HepG2 (cell line): ENCODE measurements around the gene NECTIN2. TPM values are rescaled to one million over a fixed set of nuclear protein-coding genes. Genes with fewer than 3 reads are reported as not detected.

ENCODE experiments used
- ESRRA ChIP-seq: sonication (generic); formaldehyde crosslinking; IDR thresholded peaks from 2 replicates; pipeline ENCODE4 v1.5.1; 2020; ENCODE audit warnings: mild to moderate bottlenecking, low read depth, missing genetic modification reagents
- FOXK2 ChIP-seq: fragments of 450-650 bp; IDR thresholded peaks from 2 replicates; pipeline ENCODE4 v1.6.1; 2016
- HMG20B ChIP-seq: conservative IDR thresholded peaks from 2 replicates; pipeline ENCODE4 v1.6.1; 2016; ENCODE audit warnings: missing genetic modification reagents, missing compliant biosample characterization
- KAT2B ChIP-seq: fragments of 150-350 bp; IDR thresholded peaks from 2 replicates; pipeline ENCODE4 v1.6.1; 2014; ENCODE audit warnings: low read depth, low read length, borderline replicate concordance
- NONO ChIP-seq, 2 experiments: fragments of 450-650 bp in 1 of 2; sonication (generic) in 1 of 2; formaldehyde crosslinking in 1 of 2; IDR thresholded peaks in 1 of 2; conservative IDR thresholded peaks in 1 of 2; 2 replicates each; pipeline versions ENCODE4 v1.6.1 to v1.8.0; 2017 to 2022; ENCODE audit warnings: mild to moderate bottlenecking in 1 of 2, missing genetic modification reagents in 1 of 2, moderate library complexity in 1 of 2
- NR2F6 ChIP-seq, 2 experiments: IDR thresholded peaks; 2 replicates each; pipeline ENCODE4 v1.6.1; 2016; ENCODE audit warnings: antibody characterized with exemption in 1 of 2, mild to moderate bottlenecking in 1 of 2
- PAX8 ChIP-seq: sonication (generic); formaldehyde crosslinking; IDR thresholded peaks from 2 replicates; pipeline ENCODE4 v1.8.0; 2022; ENCODE audit warnings: mild to moderate bottlenecking, missing genetic modification reagents, borderline replicate concordance
- PRMT3 ChIP-seq: sonication (generic); formaldehyde crosslinking; IDR thresholded peaks from 2 replicates; pipeline ENCODE4 v1.8.1; 2022; ENCODE audit warnings: low read depth, mild to moderate bottlenecking, moderate library complexity, missing genetic modification reagents, borderline replicate concordance
- RBFOX2 ChIP-seq: fragments of 200-400 bp; formaldehyde crosslinking; IDR thresholded peaks from 2 replicates; pipeline ENCODE4 v1.6.1; 2017; ENCODE audit warnings: low read depth, mild to moderate bottlenecking, low read length
- SP140L ChIP-seq: sonication (generic); formaldehyde crosslinking; IDR thresholded peaks from 2 replicates; pipeline ENCODE4 v1.4.0; 2020; ENCODE audit warnings: missing genetic modification reagents, borderline replicate concordance
- polyA plus RNA-seq, 8 experiments: library from polyadenylated mRNA; depleted of rRNA in 3 of 8; stranded (reverse) in 7 of 8; unstranded in 1 of 8; fragments of >200 nt; fragmentation: Illumina TruSeq in 4 of 8; extraction: Trizol in 4 of 8; gene quantifications; 2 replicates each; pipeline versions ENCODE4 v1.2.1 to v1.2.3, GENCODE V29; 2011 to 2016; ENCODE audit warnings: low read depth in 4 of 8, missing spikeins in 1 of 8, mixed read lengths in 1 of 8; ENCODE audit not compliant: insufficient read depth in 1 of 8
- total RNA-seq, 5 experiments: library from RNA; depleted of rRNA; stranded (reverse); fragments of >200 nt; fragmentation: Illumina TruSeq; extraction: Trizol; gene quantifications; 2 replicates each; pipeline ENCODE4 v1.2.3, GENCODE V29; 2016; ENCODE audit warnings: low read depth in 1 of 5
- TF ChIP-seq, protein P1 (sequence below): sonication (generic); formaldehyde crosslinking; IDR thresholded peaks from 2 replicates; pipeline ENCODE4 v1.5.0; 2020; ENCODE audit warnings: missing genetic modification reagents
- TF ChIP-seq, protein P2 (sequence below): sonication (generic); formaldehyde crosslinking; IDR thresholded peaks from 2 replicates; pipeline ENCODE4 v1.5.0; 2020; ENCODE audit warnings: mild to moderate bottlenecking, missing genetic modification reagents, borderline replicate concordance
- TF ChIP-seq, protein P3 (sequence below): sonication (generic); formaldehyde crosslinking; IDR thresholded peaks from 2 replicates; pipeline ENCODE4 v1.4.0; 2020; ENCODE audit warnings: missing genetic modification reagents
- TF ChIP-seq, protein P4 (sequence below): sonication (generic); formaldehyde crosslinking; IDR thresholded peaks from 2 replicates; pipeline ENCODE4 v1.5.0; 2020; ENCODE audit warnings: missing genetic modification reagents
- TF ChIP-seq, protein P5 (sequence below): sonication (generic); formaldehyde crosslinking; IDR thresholded peaks from 2 replicates; pipeline ENCODE4 v1.8.1; 2022; ENCODE audit warnings: mild to moderate bottlenecking, missing genetic modification reagents
- TF ChIP-seq, protein P6 (sequence below): IDR thresholded peaks from 2 replicates; pipeline ENCODE4 v1.6.1; 2016; ENCODE audit warnings: missing compliant biosample characterization, missing genetic modification reagents, borderline replicate concordance

Gene NECTIN2
- total and polyA plus RNA-seq, 2 of the 13 experiments (the other 11 are each of a cell fraction or from before 2014, with no cell fraction given) = 75.4 to 114 TPM

DNA sequence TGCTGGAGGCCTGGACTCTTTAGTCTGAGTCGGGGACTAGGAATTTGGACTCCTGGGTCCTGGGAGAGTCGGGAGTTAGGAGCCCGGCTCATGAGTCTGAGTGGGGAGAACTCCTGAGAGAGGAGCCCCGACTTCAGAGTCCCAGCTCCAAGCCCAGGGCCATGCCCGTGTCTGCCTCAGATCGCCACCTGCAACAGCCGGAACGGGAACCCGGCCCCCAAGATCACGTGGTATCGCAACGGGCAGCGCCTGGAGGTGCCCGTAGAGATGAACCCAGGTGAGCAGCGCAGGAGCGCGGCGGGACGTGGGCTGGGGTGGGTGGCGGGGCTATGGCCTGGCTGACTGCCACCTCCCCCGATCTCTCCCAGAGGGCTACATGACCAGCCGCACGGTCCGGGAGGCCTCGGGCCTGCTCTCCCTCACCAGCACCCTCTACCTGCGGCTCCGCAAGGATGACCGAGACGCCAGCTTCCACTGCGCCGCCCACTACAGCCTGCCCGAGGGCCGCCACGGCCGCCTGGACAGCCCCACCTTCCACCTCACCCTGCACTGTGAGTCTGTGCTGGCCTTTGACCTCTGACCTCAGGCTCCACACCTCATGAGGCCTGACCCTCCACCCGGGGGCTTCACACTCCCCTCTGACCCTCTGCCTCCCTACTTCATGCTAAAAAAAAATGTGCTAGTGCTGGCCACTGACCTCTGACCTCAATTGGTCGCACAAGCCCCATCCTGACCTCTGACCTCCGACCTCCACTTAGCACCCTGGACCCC lies 32.8 kb upstream of the NECTIN2 start (continued):
- TF ChIP-seq FOXK2 (no peak), RBFOX2 (peak; percentile 81), PRMT3 (CRISPR knock-in tag) (no peak), ESRRA (CRISPR knock-in tag) (no peak), SP140L (CRISPR knock-in tag) (no peak), NONO (IDR thresholded peaks at IDR 0.05) (no peak), NONO (CRISPR knock-in tag; conservative IDR thresholded peaks at IDR 0.05) (0 out of 2 replicates have a peak, but pooled peaks have one; percentile 20), HMG20B (CRISPR knock-in tag) (no peak), NR2F6 (IDR thresholded peaks at IDR 0.05) (peak; percentile 79; the same call in 1 of the 2 replicates), NR2F6 (CRISPR knock-in tag; IDR thresholded peaks at IDR 0.05) (peak; percentile 29; the same call in 1 of the 2 replicates), KAT2B (no peak), PAX8 (CRISPR knock-in tag) (no peak)
- TF ChIP-seq, protein P1, sequence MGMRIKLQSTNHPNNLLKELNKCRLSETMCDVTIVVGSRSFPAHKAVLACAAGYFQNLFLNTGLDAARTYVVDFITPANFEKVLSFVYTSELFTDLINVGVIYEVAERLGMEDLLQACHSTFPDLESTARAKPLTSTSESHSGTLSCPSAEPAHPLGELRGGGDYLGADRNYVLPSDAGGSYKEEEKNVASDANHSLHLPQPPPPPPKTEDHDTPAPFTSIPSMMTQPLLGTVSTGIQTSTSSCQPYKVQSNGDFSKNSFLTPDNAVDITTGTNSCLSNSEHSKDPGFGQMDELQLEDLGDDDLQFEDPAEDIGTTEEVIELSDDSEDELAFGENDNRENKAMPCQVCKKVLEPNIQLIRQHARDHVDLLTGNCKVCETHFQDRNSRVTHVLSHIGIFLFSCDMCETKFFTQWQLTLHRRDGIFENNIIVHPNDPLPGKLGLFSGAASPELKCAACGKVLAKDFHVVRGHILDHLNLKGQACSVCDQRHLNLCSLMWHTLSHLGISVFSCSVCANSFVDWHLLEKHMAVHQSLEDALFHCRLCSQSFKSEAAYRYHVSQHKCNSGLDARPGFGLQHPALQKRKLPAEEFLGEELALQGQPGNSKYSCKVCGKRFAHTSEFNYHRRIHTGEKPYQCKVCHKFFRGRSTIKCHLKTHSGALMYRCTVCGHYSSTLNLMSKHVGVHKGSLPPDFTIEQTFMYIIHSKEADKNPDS (CRISPR knock-in tag) = 0 out of 2 replicates have a peak, but pooled peaks have one; percentile 25
- TF ChIP-seq, protein P2, sequence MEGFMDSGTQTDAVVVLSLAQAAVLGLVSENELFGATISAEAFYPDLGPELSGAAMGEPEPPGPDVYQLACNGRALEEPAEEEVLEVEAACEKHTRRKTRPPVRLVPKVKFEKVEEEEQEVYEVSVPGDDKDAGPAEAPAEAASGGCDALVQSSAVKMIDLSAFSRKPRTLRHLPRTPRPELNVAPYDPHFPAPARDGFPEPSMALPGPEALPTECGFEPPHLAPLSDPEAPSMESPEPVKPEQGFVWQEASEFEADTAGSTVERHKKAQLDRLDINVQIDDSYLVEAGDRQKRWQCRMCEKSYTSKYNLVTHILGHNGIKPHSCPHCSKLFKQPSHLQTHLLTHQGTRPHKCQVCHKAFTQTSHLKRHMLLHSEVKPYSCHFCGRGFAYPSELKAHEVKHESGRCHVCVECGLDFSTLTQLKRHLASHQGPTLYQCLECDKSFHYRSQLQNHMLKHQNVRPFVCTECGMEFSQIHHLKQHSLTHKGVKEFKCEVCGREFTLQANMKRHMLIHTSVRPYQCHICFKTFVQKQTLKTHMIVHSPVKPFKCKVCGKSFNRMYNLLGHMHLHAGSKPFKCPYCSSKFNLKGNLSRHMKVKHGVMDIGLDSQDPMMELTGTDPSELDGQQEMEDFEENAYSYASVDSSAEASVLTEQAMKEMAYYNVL (CRISPR knock-in tag) = no peak
- TF ChIP-seq, protein P3, sequence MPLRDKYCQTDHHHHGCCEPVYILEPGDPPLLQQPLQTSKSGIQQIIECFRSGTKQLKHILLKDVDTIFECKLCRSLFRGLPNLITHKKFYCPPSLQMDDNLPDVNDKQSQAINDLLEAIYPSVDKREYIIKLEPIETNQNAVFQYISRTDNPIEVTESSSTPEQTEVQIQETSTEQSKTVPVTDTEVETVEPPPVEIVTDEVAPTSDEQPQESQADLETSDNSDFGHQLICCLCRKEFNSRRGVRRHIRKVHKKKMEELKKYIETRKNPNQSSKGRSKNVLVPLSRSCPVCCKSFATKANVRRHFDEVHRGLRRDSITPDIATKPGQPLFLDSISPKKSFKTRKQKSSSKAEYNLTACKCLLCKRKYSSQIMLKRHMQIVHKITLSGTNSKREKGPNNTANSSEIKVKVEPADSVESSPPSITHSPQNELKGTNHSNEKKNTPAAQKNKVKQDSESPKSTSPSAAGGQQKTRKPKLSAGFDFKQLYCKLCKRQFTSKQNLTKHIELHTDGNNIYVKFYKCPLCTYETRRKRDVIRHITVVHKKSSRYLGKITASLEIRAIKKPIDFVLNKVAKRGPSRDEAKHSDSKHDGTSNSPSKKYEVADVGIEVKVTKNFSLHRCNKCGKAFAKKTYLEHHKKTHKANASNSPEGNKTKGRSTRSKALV (CRISPR knock-in tag) = no peak
- TF ChIP-seq, protein P4, sequence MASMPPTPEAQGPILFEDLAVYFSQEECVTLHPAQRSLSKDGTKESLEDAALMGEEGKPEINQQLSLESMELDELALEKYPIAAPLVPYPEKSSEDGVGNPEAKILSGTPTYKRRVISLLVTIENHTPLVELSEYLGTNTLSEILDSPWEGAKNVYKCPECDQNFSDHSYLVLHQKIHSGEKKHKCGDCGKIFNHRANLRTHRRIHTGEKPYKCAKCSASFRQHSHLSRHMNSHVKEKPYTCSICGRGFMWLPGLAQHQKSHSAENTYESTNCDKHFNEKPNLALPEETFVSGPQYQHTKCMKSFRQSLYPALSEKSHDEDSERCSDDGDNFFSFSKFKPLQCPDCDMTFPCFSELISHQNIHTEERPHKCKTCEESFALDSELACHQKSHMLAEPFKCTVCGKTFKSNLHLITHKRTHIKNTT (CRISPR knock-in tag) = no peak
- TF ChIP-seq, protein P5, sequence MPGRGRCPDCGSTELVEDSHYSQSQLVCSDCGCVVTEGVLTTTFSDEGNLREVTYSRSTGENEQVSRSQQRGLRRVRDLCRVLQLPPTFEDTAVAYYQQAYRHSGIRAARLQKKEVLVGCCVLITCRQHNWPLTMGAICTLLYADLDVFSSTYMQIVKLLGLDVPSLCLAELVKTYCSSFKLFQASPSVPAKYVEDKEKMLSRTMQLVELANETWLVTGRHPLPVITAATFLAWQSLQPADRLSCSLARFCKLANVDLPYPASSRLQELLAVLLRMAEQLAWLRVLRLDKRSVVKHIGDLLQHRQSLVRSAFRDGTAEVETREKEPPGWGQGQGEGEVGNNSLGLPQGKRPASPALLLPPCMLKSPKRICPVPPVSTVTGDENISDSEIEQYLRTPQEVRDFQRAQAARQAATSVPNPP (CRISPR knock-in tag) = no peak
- TF ChIP-seq, protein P6, sequence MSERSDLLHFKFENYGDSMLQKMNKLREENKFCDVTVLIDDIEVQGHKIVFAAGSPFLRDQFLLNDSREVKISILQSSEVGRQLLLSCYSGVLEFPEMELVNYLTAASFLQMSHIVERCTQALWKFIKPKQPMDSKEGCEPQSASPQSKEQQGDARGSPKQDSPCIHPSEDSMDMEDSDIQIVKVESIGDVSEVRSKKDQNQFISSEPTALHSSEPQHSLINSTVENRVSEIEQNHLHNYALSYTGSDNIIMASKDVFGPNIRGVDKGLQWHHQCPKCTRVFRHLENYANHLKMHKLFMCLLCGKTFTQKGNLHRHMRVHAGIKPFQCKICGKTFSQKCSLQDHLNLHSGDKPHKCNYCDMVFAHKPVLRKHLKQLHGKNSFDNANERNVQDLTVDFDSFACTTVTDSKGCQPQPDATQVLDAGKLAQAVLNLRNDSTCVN = no peak
